Measurements from ENCODE around the gene RHBG. TPM values are rescaled to one million over a fixed set of nuclear protein-coding genes. Genes with fewer than 3 reads are reported as not detected.
A peak's percentile ranks its signal among the peaks of the same experiment; 100 is the strongest.

RHBG gene
- total RNA-seq, 1 experiment from 2014 or later, result 5.7 TPM

DNA sequence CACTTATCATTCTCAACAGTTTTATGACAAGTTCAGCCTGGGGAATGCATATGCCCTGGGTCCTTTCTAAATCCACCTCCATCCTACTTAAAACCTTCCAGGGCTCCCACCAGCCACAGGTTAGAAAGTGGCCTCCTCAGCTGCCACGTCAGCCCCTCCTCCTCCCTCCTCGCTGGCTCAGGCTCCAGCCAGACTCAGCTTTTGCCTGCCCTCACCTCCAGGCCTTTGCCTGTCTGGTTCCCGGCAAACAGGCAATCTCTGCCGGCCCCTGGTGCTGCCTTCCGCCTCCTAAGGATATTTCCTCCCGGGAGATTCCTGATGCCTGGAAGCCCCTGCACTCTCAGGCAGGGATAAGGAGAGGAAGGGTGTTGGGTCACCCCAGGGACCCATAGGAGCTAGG lies 9.5 kb downstream of the RHBG start (continued):
- TF ChIP-seq SIN3A (IDR thresholded peaks at IDR 0.05; ENCODE audit: low read depth) (no peak), ZNF274 (IDR thresholded peaks at IDR 0.05; ENCODE audit: low read depth, low read length) (no peak)
- TF ChIP-seq, protein P1, sequence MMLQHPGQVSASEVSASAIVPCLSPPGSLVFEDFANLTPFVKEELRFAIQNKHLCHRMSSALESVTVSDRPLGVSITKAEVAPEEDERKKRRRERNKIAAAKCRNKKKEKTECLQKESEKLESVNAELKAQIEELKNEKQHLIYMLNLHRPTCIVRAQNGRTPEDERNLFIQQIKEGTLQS (IDR thresholded peaks at IDR 0.05), result no peak

DNA sequence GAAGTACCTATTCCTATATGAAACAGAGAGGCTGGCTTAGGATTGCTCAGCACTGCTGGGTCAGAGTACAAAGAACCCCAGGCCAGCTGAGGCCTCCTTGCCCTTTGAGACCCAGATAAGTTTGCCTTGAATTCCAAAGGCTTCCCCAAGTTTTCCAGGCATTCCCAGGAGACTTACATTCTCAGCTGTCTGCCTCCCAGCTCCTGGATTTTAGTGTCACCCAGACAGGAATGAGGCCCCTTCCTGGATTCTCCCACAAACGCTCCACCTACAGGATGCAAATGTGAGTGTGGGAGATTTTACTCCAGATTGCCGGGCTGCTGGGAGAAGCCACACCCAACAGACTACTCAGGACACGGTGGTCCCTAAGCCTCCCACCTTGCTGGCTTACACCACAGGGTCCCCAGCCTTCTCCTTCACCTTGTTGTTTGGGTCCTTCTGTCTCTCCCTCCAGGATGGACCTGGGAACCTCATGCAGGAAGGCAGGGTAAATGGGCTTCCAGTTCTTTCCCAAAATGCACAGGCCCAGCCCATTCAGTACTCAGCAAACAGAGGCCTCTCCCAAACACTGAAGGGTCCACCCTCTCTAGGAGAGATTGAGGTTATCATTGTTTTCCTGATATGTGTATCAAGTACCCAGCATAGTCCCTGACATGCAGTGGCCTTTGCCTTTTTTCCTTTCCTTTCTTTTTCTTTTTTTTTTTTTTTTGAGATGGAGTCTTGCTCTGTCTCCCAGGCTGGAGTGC lies 10.6 kb downstream of the RHBG start:
- POLR2A ChIA-PET, result no interaction called here
- CTCF ChIA-PET, result interaction anchor here (1.7 kb wide), 1 partner anchor 66 kb away, joined by 12 read pairs; no protein-coding TSS in a partner anchor

More for the DNA sequence above, 10.6 kb downstream of the RHBG start:
- peak; percentile 65 for ATAC-seq
- no peak overlapping the region for H3K4me3 ChIP-seq (replicated peaks in 1 of 2; ENCODE audit: low read depth in 1 of 2, low read length in 2 of 2)
- no peak overlapping the region for H2AFZ ChIP-seq (ENCODE audit: low read depth, low read length, poor library complexity, severe bottlenecking)
- no peak for DNase-seq (ENCODE audit: low read depth, low spot score)
- H3K9ac ChIP-seq (ENCODE audit: low read length), result peak overlapping the region; percentile 33; the same call in 1 of the 2 replicates
- H3K4me2 ChIP-seq (ENCODE audit: low read length), result peak overlapping the region; percentile 48
- no peaks in the 10 kb centered on the region for H4K20me1 ChIP-seq (ENCODE audit: insufficient read depth)
- peaks cover 8 to 13% of the 10 kb centered on the region in 2 experiments for H3K4me1 ChIP-seq (ENCODE audit: control insufficient read depth in 1 of 2, insufficient read depth in 2 of 2, low read length in 2 of 2)
- no peaks in the 10 kb centered on the region for H3K9me3 ChIP-seq (ENCODE audit: control insufficient read depth in 1 of 2, insufficient read depth in 1 of 2, low read depth in 1 of 2, low read length in 2 of 2)
- no TSS peak for BruUV-seq (replicated peaks)
- H3K27ac ChIP-seq (ENCODE audit: low read depth, low read length), result peak overlapping the region; percentile 39; the same call in 1 of the 2 replicates
- no peaks in the 10 kb centered on the region for H3K36me3 ChIP-seq (ENCODE audit: control insufficient read depth in 1 of 2, insufficient read depth in 2 of 2, low read length in 2 of 2)
- intact Hi-C loops (cut with micrococcal nuclease), result no loop called here
- RAD21 ChIA-PET (ENCODE audit: low non-redundant PET in 1 of 2, low total read pairs in 2 of 2, uncharacterized antibody in 2 of 2, unreplicated experiment in 2 of 2), result no interaction called here
- no peaks in the 10 kb centered on the region for H3K79me2 ChIP-seq (ENCODE audit: insufficient read depth, low read length)
- TF ChIP-seq, protein P2, sequence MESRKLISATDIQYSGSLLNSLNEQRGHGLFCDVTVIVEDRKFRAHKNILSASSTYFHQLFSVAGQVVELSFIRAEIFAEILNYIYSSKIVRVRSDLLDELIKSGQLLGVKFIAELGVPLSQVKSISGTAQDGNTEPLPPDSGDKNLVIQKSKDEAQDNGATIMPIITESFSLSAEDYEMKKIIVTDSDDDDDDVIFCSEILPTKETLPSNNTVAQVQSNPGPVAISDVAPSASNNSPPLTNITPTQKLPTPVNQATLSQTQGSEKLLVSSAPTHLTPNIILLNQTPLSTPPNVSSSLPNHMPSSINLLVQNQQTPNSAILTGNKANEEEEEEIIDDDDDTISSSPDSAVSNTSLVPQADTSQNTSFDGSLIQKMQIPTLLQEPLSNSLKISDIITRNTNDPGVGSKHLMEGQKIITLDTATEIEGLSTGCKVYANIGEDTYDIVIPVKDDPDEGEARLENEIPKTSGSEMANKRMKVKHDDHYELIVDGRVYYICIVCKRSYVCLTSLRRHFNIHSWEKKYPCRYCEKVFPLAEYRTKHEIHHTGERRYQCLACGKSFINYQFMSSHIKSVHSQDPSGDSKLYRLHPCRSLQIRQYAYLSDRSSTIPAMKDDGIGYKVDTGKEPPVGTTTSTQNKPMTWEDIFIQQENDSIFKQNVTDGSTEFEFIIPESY (IDR thresholded peaks at IDR 0.05; ENCODE audit: extremely low read depth, insufficient replicate concordance, low read length), result no peak
- no peak for TF ChIP-seq ZFX (IDR thresholded peaks at IDR 0.05)
- no peak for TF ChIP-seq CBX3 (IDR thresholded peaks at IDR 0.05; ENCODE audit: low read depth)
- TF ChIP-seq, protein P3, sequence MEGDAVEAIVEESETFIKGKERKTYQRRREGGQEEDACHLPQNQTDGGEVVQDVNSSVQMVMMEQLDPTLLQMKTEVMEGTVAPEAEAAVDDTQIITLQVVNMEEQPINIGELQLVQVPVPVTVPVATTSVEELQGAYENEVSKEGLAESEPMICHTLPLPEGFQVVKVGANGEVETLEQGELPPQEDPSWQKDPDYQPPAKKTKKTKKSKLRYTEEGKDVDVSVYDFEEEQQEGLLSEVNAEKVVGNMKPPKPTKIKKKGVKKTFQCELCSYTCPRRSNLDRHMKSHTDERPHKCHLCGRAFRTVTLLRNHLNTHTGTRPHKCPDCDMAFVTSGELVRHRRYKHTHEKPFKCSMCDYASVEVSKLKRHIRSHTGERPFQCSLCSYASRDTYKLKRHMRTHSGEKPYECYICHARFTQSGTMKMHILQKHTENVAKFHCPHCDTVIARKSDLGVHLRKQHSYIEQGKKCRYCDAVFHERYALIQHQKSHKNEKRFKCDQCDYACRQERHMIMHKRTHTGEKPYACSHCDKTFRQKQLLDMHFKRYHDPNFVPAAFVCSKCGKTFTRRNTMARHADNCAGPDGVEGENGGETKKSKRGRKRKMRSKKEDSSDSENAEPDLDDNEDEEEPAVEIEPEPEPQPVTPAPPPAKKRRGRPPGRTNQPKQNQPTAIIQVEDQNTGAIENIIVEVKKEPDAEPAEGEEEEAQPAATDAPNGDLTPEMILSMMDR (IDR thresholded peaks at IDR 0.05 in 2 of 3, conservative IDR thresholded peaks at IDR 0.05 in 1 of 3; ENCODE audit: borderline replicate concordance in 1 of 3, insufficient read depth in 1 of 3, low read depth in 2 of 3, low read length in 2 of 3), result 0 out of 6 replicates have a peak, but pooled peaks of 1 of the 3 experiments have one; percentile 11
- no peak for TF ChIP-seq SP1 (IDR thresholded peaks at IDR 0.05; ENCODE audit: low read depth)
- TF ChIP-seq TCF7L2 (IDR thresholded peaks at IDR 0.05; ENCODE audit: borderline replicate concordance, extremely low read depth, insufficient read depth, insufficient read length), result no peak
- no peak for TF ChIP-seq ZNF274 (IDR thresholded peaks at IDR 0.05; ENCODE audit: low read depth, low read length)
- TF ChIP-seq CEBPB (IDR thresholded peaks at IDR 0.05; ENCODE audit: low read depth), result no peak
- no peaks in the 10 kb centered on the region for H3K27me3 ChIP-seq (ENCODE audit: insufficient read depth, low read length)
- H3K9me2 ChIP-seq (ENCODE audit: insufficient read depth), result no peaks in the 10 kb centered on the region
